ENCODE measurements around the gene GALNT17.

Gene GALNT17

GRCh38 chr7:71290452-71290851 is 158.5 kb downstream of the GALNT17 start:
- H3K4me1 ChIP-seq (ENCODE audit: insufficient read depth, low read length, poor library complexity, severe bottlenecking): no peaks in the 10 kb centered on the region
- H3K9me3 ChIP-seq (ENCODE audit: insufficient read depth, low read depth, low read length): peaks cover 4% of the 10 kb centered on the region; the same call in 1 of the 2 replicates
- no peak overlapping the region for H3K4me2 ChIP-seq (ENCODE audit: low read depth, low read length, poor library complexity, severe bottlenecking)
- H3F3A ChIP-seq (ENCODE audit: low read depth): no peaks in the 10 kb centered on the region
- no peaks in the 10 kb centered on the region for H3K9me2 ChIP-seq (replicated peaks; ENCODE audit: low read depth, low read length)
- no peak overlapping the region for H3K9ac ChIP-seq (ENCODE audit: low read depth, low read length, poor library complexity, severe bottlenecking)
- no peak overlapping the region for H3K4me3 ChIP-seq (ENCODE audit: low read length, poor library complexity, severe bottlenecking)
- no peaks in the 10 kb centered on the region for H3K36me3 ChIP-seq (ENCODE audit: insufficient read depth, low read length)
- H4K20me1 ChIP-seq (ENCODE audit: insufficient read depth, low read length, poor library complexity, severe bottlenecking): no peaks in the 10 kb centered on the region
- H3K79me2 ChIP-seq (ENCODE audit: insufficient read depth, low read length): no peaks in the 10 kb centered on the region
- no peaks in the 10 kb centered on the region for H3K27me3 ChIP-seq (ENCODE audit: insufficient read depth, low read length, poor library complexity, severe bottlenecking)
- H2AFZ ChIP-seq (ENCODE audit: low read length): no peak overlapping the region
- TF ChIP-seq EZH2phosphoT487 (IDR thresholded peaks at IDR 0.05; ENCODE audit: borderline replicate concordance) (no peak), CTCF (conservative IDR thresholded peaks at IDR 0.05; ENCODE audit: low read length) (no peak)

GRCh38 chr7:71298378-71298777 is 166.4 kb downstream of the GALNT17 start:
- Histone ChIP-seq H3K79me2 (ENCODE audit: insufficient read depth, low read length) (no peaks in the 10 kb centered on the region), H2AFZ (ENCODE audit: low read length) (no peak overlapping the region), H3K27me3 (ENCODE audit: insufficient read depth, low read length, poor library complexity, severe bottlenecking) (no peaks in the 10 kb centered on the region), H3K4me1 (ENCODE audit: insufficient read depth, low read length, poor library complexity, severe bottlenecking) (no peaks in the 10 kb centered on the region), H3K4me3 (ENCODE audit: low read length, poor library complexity, severe bottlenecking) (no peak overlapping the region), H3K36me3 (ENCODE audit: insufficient read depth, low read length) (no peaks in the 10 kb centered on the region), H3K9me3 (ENCODE audit: insufficient read depth, low read depth, low read length) (no peaks in the 10 kb centered on the region), H3K9me2 (replicated peaks; ENCODE audit: low read depth, low read length) (no peaks in the 10 kb centered on the region), H3F3A (ENCODE audit: low read depth) (no peaks in the 10 kb centered on the region), H3K4me2 (ENCODE audit: low read depth, low read length, poor library complexity, severe bottlenecking) (no peak overlapping the region), H4K20me1 (ENCODE audit: insufficient read depth, low read length, poor library complexity, severe bottlenecking) (no peaks in the 10 kb centered on the region), H3K9ac (ENCODE audit: low read depth, low read length, poor library complexity, severe bottlenecking) (no peak overlapping the region)
- TF ChIP-seq CTCF (conservative IDR thresholded peaks at IDR 0.05; ENCODE audit: low read length) (no peak), EZH2phosphoT487 (IDR thresholded peaks at IDR 0.05; ENCODE audit: borderline replicate concordance) (no peak)

GRCh38 chr7:71300086-71300485 is 168.1 kb downstream of the GALNT17 start:
- no peak for TF ChIP-seq EZH2phosphoT487 (IDR thresholded peaks at IDR 0.05; ENCODE audit: borderline replicate concordance)
- TF ChIP-seq CTCF (conservative IDR thresholded peaks at IDR 0.05; ENCODE audit: low read length): no peak
- Histone ChIP-seq H3K4me2 (ENCODE audit: low read depth, low read length, poor library complexity, severe bottlenecking) (no peak overlapping the region), H3K36me3 (ENCODE audit: insufficient read depth, low read length) (no peaks in the 10 kb centered on the region), H3K79me2 (ENCODE audit: insufficient read depth, low read length) (no peaks in the 10 kb centered on the region), H3K9me2 (replicated peaks; ENCODE audit: low read depth, low read length) (no peaks in the 10 kb centered on the region), H3K4me1 (ENCODE audit: insufficient read depth, low read length, poor library complexity, severe bottlenecking) (no peaks in the 10 kb centered on the region), H3K9me3 (ENCODE audit: insufficient read depth, low read depth, low read length) (peaks cover 7% of the 10 kb centered on the region; the same call in 1 of the 2 replicates), H3K4me3 (ENCODE audit: low read length, poor library complexity, severe bottlenecking) (no peak overlapping the region), H2AFZ (ENCODE audit: low read length) (no peak overlapping the region), H3F3A (ENCODE audit: low read depth) (no peaks in the 10 kb centered on the region), H3K27me3 (ENCODE audit: insufficient read depth, low read length, poor library complexity, severe bottlenecking) (no peaks in the 10 kb centered on the region), H4K20me1 (ENCODE audit: insufficient read depth, low read length, poor library complexity, severe bottlenecking) (no peaks in the 10 kb centered on the region), H3K9ac (ENCODE audit: low read depth, low read length, poor library complexity, severe bottlenecking) (no peak overlapping the region)

Data from Loucy (cell line).